ENCODE results near the gene RER1.

Gene RER1

GRCh38 chr1:2353551-2354438 is 37.8 kb upstream of the RER1 start:
- DNase-seq (ENCODE audit: low spot score): no peak

GRCh38 chr1:2354511-2355372 is 36.9 kb upstream of the RER1 start:
- no peak for DNase-seq (ENCODE audit: low spot score)

- DNase-seq (ENCODE audit: low spot score): no peak
Measured at GRCh38 chr1:2355373-2356261, 36.0 kb upstream of the RER1 start.

GRCh38 chr1:2356401-2356800 is 35.2 kb upstream of the RER1 start:
- no peak for DNase-seq (ENCODE audit: low spot score)

DNA sequence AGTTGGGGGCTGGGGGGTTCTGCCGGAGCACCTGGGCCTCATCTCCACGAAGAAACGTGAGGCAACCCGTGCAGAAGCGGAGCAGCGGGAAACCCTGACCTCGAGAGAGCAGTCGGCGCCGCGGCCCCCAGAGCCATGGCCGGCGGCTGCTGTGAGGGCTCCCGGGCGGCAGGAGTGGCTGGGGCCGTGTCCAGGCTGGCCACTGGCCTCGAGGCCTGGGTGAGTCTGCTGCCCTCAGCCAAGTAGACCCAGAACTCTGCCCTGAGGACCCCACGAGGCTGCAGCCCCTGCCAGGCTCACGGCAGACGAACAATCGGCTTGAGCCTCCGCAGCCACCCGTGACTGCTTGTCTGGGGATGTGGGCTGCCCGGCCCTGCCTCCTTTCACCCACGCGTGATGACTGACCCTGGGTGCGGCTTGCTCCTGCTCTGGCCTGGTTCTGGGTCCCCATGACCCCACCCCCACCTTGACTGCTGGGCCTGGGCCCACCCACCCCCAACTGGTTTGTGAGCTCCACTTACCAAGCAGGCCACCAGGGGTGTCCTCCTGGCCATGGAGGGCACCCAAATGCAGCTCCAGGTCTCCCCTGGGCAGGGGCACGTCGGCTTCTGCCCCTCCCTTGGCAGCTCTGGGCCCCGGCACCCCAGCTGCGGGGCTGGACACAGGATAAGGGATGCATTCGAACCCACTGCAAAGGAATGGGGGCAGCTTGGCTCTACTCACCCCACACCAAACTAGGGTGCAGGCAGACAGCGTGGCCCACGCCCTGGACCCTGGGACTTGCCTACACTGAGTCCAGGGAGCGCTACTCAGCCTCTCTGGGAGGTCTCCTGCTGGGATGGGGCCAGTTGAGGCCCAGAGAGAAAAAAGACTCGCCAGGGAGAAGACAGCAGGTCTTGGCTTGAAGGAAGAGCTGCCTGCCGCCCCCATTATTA is 34.5 kb upstream of the RER1 start:
- DNase-seq (ENCODE audit: low spot score): no peak

DNA sequence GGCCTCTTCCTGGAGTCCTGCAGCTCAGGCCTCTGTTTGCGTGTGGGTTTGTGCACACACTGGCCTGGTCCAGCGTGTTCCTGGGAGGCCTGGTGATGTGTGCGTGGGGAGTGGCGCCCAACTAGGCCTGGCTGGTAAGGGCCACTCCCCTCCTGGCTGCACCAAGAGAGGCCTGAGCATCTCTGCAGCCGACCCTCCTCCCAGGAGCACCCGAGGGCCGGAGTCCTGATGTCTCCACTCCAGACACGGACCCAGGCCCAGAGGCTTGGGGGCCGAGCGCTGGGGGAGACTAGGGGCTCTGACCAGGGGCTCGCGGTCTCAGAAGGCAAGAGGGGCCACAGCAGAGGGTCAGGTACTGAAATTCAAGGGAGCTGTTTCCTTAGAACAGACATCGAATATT is 33.6 kb upstream of the RER1 start:
- no peak for DNase-seq (ENCODE audit: low spot score)

- DNase-seq (ENCODE audit: low spot score): no peak
Measured at GRCh38 chr1:2358651-2359640, 32.7 kb upstream of the RER1 start.

- DNase-seq (ENCODE audit: low spot score): no peak
Measured at GRCh38 chr1:2360588-2361364, 30.9 kb upstream of the RER1 start.

- DNase-seq (ENCODE audit: low spot score): no peak
Measured at GRCh38 chr1:2363847-2364513, 27.7 kb upstream of the RER1 start.

GRCh38 chr1:2368053-2368744 is 23.4 kb upstream of the RER1 start:
- DNase-seq (ENCODE audit: low spot score): no peak

DNA sequence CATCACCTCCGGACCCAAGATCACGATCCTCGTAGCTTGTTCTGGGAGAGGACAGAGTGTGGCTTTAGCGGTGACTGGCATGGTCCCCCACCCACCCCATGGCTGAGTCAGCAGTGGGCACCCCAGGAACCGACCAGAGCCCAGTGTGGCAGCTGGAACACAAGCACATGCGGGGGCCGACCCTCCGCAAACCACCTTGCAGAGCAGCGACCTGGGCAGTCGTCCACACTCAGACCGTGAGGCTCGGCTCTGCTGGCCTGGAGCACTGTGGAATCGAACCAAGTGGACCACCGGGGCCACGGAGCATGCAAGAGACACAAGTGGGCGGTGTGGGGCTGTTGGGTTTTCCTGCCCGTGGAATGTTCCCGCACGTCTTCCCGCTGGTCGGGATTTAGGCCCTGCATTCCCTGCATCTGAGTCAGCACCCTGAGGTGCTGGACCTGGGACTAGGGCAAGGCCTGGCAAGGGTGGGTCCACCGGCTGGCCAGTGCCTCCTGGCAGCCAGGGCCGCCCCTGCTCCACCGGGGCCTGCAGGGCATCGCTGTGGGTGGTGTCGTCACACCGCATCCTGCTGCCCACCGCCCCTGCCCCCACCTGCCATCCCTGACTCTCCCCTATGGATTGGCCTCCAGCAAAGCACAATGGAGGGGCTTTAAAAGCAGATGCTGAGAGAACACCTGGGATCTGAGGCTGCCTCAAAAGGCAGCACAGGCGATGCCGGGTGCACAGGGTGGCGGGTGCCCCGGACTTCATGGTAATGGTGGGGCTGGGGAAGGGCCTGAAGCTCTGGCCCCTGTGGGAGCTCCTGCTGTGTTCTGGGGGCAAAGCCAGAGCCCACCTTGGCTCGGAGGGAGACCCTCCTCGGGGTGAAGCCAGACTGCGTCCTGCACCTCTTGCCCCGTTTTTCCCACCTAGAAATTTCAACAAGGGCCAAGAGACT is 18.8 kb upstream of the RER1 start:
- no peak for DNase-seq (ENCODE audit: low spot score)

DNA sequence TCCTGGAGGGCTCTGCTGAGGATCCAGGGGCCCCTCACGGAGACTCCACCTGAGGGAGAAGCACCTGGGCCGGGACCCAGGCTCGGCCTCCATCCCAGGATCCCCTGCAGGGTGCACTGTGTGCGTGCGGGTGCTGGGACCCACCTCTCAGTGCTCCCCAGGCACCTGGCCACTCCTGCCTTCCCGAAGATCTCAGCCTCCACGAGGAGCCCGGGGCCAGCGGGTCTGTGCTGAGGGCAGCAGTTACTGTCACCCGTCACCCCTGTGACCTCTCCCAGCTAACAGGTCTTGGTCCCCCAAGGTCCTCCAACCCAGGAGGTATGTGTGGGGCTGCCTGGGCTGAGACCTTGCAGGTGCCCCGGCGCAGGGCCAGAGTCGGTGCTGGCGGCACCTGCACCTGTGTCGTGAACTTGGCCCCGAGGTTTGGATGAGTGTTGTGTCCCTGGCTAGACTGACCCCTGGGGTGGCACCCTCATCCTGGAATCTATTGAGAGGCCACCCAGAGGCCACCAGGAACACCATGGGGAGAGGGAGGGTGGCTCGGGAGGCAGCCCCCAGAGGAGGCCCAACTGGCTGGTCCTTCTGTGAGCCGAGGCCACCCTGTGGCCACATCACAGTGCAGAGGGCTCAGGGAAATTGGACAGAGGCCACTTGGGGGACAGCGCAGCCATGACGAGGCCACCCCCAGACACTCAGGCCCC is 17.9 kb upstream of the RER1 start:
- no peak for DNase-seq (ENCODE audit: low spot score)

- DNase-seq (ENCODE audit: low spot score): no peak
Measured at GRCh38 chr1:2374252-2375155, 17.1 kb upstream of the RER1 start.

GRCh38 chr1:2375246-2375922 is 16.3 kb upstream of the RER1 start:
- no peak for DNase-seq (ENCODE audit: low spot score)

Data from HuH-7 (cell line).